ENCODE measurements around the gene RBBP8NL.

The RBBP8NL gene

GRCh38 chr20:62405981-62406513 lies 21.3 kb downstream of the RBBP8NL start:
- DNase-seq: no peak

- DNase-seq: no peak
Measured at GRCh38 chr20:62405108-62405980, 22.0 kb downstream of the RBBP8NL start.

- no peak for DNase-seq
Measured at GRCh38 chr20:62404761-62405107, 22.6 kb downstream of the RBBP8NL start.

GRCh38 chr20:62404112-62404665 lies 23.1 kb downstream of the RBBP8NL start:
- DNase-seq: no peak

GRCh38 chr20:62403331-62403730 lies 24.0 kb downstream of the RBBP8NL start:
- no peak for DNase-seq

- no peak for DNase-seq
Measured at GRCh38 chr20:62402456-62403150, 24.7 kb downstream of the RBBP8NL start.

- DNase-seq: no peak
Measured at GRCh38 chr20:62401331-62401779, 26.0 kb downstream of the RBBP8NL start.

GRCh38 chr20:62400541-62400940 lies 26.8 kb downstream of the RBBP8NL start:
- DNase-seq: no peak

- DNase-seq: no peak
Measured at GRCh38 chr20:62400021-62400420, 27.3 kb downstream of the RBBP8NL start.

GRCh38 chr20:62398120-62398821 lies 29.1 kb downstream of the RBBP8NL start:
- DNase-seq: no peak

- no peak for DNase-seq
Measured at GRCh38 chr20:62396367-62397239, 30.7 kb downstream of the RBBP8NL start.

- no peak for DNase-seq
Measured at GRCh38 chr20:62395311-62396242, 31.8 kb downstream of the RBBP8NL start.

- DNase-seq: no peak
Measured at GRCh38 chr20:62394248-62395245, 32.8 kb downstream of the RBBP8NL start.

GRCh38 chr20:62393830-62394229 lies 33.5 kb downstream of the RBBP8NL start:
- no peak for DNase-seq

- DNase-seq: no peak
Measured at GRCh38 chr20:62393335-62393665, 34.0 kb downstream of the RBBP8NL start.

GRCh38 chr20:62392621-62393334 lies 34.6 kb downstream of the RBBP8NL start:
- no peak for DNase-seq

- DNase-seq: no peak
Measured at GRCh38 chr20:62392077-62392418, 35.3 kb downstream of the RBBP8NL start.

GRCh38 chr20:62391165-62392076 lies 35.9 kb downstream of the RBBP8NL start:
- no peak for DNase-seq

All from stimulated activated CD8-positive, alpha-beta memory T cell treated with anti-CD3 and anti-CD28 coated beads, Interleukin-4, amount 100 ng/mL, for 48 hours (primary cell).